ENCODE data around the gene AP1B1.
A peak's percentile ranks its signal among the peaks of the same experiment; 100 is the strongest.

The AP1B1 gene

GRCh38 chr22:29311464-29312217, 76.7 kb downstream of the AP1B1 start:
- DNase-seq: no peak

- DNase-seq: peak; percentile 71
Measured at GRCh38 chr22:29310863-29311339, 77.5 kb downstream of the AP1B1 start.

- no peak for DNase-seq
Measured at GRCh38 chr22:29310065-29310862, 78.1 kb downstream of the AP1B1 start.

- DNase-seq: no peak
Measured at GRCh38 chr22:29309332-29310064, 78.9 kb downstream of the AP1B1 start.

GRCh38 chr22:29308791-29309262, 79.5 kb downstream of the AP1B1 start:
- no peak for DNase-seq

- DNase-seq: no peak
Measured at GRCh38 chr22:29308148-29308790, 80.1 kb downstream of the AP1B1 start.

- DNase-seq: no peak
Measured at GRCh38 chr22:29307596-29308147, 80.7 kb downstream of the AP1B1 start.

GRCh38 chr22:29306835-29307595, 81.4 kb downstream of the AP1B1 start:
- DNase-seq: peak; percentile 42

GRCh38 chr22:29306175-29306834, 82.1 kb downstream of the AP1B1 start, which contains the start of gene GAS2L1:
Gene GAS2L1, plus strand, starts transcription at chr22:29306650. Its CDS starts 1,456 bp downstream, at chr22:29308106.
- DNase-seq: peak; percentile 49

- DNase-seq: no peak
Measured at GRCh38 chr22:29305836-29306174, 82.6 kb downstream of the AP1B1 start.

GRCh38 chr22:29302681-29303465, 85.5 kb downstream of the AP1B1 start:
- DNase-seq: no peak

GRCh38 chr22:29302402-29302680, 86.0 kb downstream of the AP1B1 start:
- DNase-seq: peak; percentile 65

- no peak for DNase-seq
Measured at GRCh38 chr22:29301716-29302401, 86.5 kb downstream of the AP1B1 start.

GRCh38 chr22:29300807-29301601, 87.4 kb downstream of the AP1B1 start:
- no peak for DNase-seq

- DNase-seq: no peak
Measured at GRCh38 chr22:29300467-29300806, 87.9 kb downstream of the AP1B1 start.

GRCh38 chr22:29299136-29299900, 89.1 kb downstream of the AP1B1 start:
- DNase-seq: no peak

- no peak for DNase-seq
Measured at GRCh38 chr22:29298641-29299040, 89.7 kb downstream of the AP1B1 start.

- DNase-seq: no peak
Measured at GRCh38 chr22:29292379-29292778, 96.0 kb downstream of the AP1B1 start.
